Type B pancreatic cell (in vitro differentiated cells): ENCODE measurements around the gene NEGR1. TPM values are rescaled to one million over a fixed set of nuclear protein-coding genes. Genes with fewer than 3 reads are reported as not detected.
A peak's percentile ranks its signal among the peaks of the same experiment; 100 is the strongest.

ENCODE experiments used
- DNase-seq: peaks from one replicate; pipeline ENCODE4 v3.0.0; 2021; ENCODE audit warnings: mixed read lengths; ENCODE audit not compliant: unreplicated experiment; ENCODE audit errors: extremely low spot score
- H3K27ac Mint-ChIP-seq: 2 replicates; pipeline ENCODE4 v1.8.0; 2021; ENCODE audit warnings: mild to moderate bottlenecking, mixed read lengths
- H3K27me3 Mint-ChIP-seq: 2 replicates; pipeline ENCODE4 v1.8.0; 2021; ENCODE audit warnings: mixed read lengths
- H3K36me3 Mint-ChIP-seq: 2 replicates; pipeline ENCODE4 v1.8.0; 2021; ENCODE audit warnings: mixed read lengths
- H3K4me1 Mint-ChIP-seq: one replicate; pipeline ENCODE4 v1.8.0; 2021; ENCODE audit warnings: mixed read lengths; ENCODE audit not compliant: unreplicated experiment
- H3K4me3 Mint-ChIP-seq: 2 replicates; pipeline ENCODE4 v1.8.0; 2021; ENCODE audit warnings: mild to moderate bottlenecking, mixed read lengths
- H3K9me3 Mint-ChIP-seq: 2 replicates; pipeline ENCODE4 v1.8.0; 2021; ENCODE audit warnings: mixed read lengths
- total RNA-seq: library from RNA; stranded (reverse); gene quantifications from 2 replicates; pipeline ENCODE4 v1.2.1, GENCODE V29; 2021; ENCODE audit warnings: low replicate concordance
- TF ChIP-seq, protein P1 (sequence below): fragments of 200-600 bp; sonication (generic); conservative IDR thresholded peaks from 2 replicates; pipeline ENCODE4 v1.5.0; 2021; ENCODE audit warnings: antibody characterized with exemption, mild to moderate bottlenecking

NEGR1 gene
- total RNA-seq, 1 donor from 2014 or later, result 22.5 TPM

DNA sequence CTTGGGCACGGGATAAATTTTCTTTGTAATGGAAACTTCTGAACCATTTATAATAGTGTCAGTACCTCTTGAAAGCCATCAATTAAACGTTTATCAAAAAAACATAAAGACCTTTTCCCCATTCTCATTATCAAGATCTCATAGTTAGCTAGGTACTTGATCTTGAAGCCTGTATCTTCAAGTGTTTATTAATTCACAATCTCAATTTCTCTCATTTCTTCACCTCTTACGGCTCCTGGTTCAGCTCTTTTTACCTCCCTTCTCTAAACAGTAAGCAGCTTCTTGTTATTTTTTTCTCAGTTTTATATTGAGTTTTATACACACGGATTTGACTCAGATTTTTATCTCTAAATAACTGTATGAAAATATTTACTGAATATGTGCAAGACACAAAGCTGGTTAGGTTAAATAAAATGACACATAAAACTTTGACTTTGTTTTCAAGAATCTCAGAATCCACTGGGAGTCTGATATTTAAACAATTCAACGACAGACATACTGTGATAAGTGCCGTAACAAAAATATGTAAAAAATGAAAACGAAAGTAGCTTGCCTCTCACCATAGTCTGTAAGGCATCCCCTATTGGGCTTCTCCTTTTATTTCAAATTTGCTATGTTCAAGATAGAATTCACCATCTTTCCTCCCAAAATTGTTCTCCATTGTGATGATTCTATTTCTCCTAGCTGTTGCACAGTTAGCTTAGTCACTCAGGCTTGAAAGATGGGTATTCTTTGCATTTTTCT is 789.9 kb downstream of the NEGR1 start:
- H3K4me3 Mint-ChIP-seq, result no peak overlapping the region

DNA sequence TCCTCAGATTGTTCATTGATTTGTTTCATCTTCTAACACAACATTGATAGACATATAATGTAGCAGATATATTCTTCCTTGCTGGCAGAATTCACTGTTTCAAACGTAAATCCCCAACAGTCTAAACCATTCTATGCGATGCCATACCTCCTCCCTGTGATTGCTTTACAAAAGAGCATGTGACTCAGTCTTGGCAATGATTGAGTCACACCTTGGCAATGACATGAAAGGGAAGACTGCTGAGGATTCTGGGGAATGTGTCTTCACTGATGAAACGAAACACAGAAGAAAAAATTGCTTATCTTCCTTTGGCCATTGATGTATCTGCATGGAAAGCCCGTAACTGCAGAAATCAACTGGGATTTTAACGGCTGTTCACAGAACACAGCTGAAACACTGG is 791.9 kb downstream of the NEGR1 start:
- TF ChIP-seq, protein P1, sequence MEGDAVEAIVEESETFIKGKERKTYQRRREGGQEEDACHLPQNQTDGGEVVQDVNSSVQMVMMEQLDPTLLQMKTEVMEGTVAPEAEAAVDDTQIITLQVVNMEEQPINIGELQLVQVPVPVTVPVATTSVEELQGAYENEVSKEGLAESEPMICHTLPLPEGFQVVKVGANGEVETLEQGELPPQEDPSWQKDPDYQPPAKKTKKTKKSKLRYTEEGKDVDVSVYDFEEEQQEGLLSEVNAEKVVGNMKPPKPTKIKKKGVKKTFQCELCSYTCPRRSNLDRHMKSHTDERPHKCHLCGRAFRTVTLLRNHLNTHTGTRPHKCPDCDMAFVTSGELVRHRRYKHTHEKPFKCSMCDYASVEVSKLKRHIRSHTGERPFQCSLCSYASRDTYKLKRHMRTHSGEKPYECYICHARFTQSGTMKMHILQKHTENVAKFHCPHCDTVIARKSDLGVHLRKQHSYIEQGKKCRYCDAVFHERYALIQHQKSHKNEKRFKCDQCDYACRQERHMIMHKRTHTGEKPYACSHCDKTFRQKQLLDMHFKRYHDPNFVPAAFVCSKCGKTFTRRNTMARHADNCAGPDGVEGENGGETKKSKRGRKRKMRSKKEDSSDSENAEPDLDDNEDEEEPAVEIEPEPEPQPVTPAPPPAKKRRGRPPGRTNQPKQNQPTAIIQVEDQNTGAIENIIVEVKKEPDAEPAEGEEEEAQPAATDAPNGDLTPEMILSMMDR, result no peak
- H3K9me3 Mint-ChIP-seq, result no peaks in the 10 kb centered on the region

More for the DNA sequence above, 789.9 kb downstream of the NEGR1 start:
- H3K9me3 Mint-ChIP-seq, result no peaks in the 10 kb centered on the region
- peaks cover 7% of the 10 kb centered on the region for H3K4me1 Mint-ChIP-seq
- H3K27me3 Mint-ChIP-seq, result no peaks in the 10 kb centered on the region
- TF ChIP-seq, protein P1, result no peak
- no peak overlapping the region for H3K27ac Mint-ChIP-seq
- H3K36me3 Mint-ChIP-seq, result no peaks in the 10 kb centered on the region
- DNase-seq, result no peak

DNA sequence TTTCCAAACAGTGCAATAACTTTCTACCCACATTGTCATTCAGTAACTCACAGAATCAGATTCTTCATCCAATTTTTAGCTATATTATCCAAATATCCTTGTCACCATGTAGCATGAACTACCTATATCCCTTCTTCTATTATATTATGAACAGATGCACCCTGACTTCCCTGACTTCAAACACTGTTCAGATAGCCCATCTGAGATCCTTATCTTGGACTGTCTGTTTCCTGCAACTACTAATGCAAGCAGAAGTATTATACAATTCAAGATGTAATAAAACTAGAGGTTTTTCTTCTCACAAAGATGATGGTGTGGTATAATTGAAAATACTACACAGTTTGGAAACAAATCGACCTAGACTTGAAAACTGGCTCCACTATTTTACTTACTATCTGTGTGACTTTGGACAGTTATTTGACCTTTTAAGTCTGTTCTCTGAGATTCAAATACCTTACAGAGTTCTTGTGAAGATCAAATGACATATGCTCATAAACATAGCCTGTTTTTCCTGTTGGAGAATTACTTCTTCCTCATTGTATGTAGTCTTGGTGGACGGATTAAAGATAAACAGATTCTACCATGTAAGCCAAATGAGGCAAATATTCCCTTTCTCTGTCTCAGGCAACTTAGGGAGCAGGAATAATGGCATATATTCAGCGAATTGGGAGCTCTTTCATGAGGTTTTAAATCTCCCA is 793.6 kb downstream of the NEGR1 start:
- H3K4me1 Mint-ChIP-seq, result peaks cover 7% of the 10 kb centered on the region
- H3K27me3 Mint-ChIP-seq, result no peaks in the 10 kb centered on the region
- H3K4me3 Mint-ChIP-seq, result no peak overlapping the region
- TF ChIP-seq, protein P1, result no peak
- no peaks in the 10 kb centered on the region for H3K36me3 Mint-ChIP-seq
- DNase-seq, result no peak
- no peaks in the 10 kb centered on the region for H3K9me3 Mint-ChIP-seq
- H3K27ac Mint-ChIP-seq, result peak overlapping the region; percentile 24

More for the DNA sequence above, 791.9 kb downstream of the NEGR1 start:
- no peak overlapping the region for H3K27ac Mint-ChIP-seq
- no peaks in the 10 kb centered on the region for H3K36me3 Mint-ChIP-seq
- no peaks in the 10 kb centered on the region for H3K27me3 Mint-ChIP-seq
- no peak overlapping the region for H3K4me3 Mint-ChIP-seq
- no peak for DNase-seq
- peaks cover 7% of the 10 kb centered on the region for H3K4me1 Mint-ChIP-seq

DNA sequence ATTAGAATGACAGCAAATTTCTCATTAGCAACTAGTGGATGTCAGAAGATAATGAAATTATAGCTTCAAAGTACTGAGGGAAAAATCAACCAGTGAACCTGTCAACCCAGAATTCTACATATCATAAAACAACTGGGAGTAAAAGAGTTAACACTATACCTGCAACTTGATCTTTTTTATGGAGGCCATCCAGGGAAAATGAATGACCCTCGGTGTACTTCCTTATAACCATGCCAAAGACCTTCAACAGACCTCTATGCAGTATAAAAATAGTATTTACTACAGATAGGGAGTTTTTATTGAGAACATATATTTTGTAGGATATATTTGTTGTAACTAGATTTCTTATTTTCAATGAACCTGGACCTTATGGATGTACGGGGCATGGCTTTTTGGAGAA is 809.0 kb downstream of the NEGR1 start:
- Mint-ChIP-seq H3K4me1 (no peaks in the 10 kb centered on the region), H3K9me3 (peaks cover 5% of the 10 kb centered on the region), H3K27me3 (no peaks in the 10 kb centered on the region), H3K27ac (no peak overlapping the region), H3K4me3 (no peak overlapping the region), H3K36me3 (no peaks in the 10 kb centered on the region)
- DNase-seq, result no peak
- TF ChIP-seq, protein P1, result no peak

DNA sequence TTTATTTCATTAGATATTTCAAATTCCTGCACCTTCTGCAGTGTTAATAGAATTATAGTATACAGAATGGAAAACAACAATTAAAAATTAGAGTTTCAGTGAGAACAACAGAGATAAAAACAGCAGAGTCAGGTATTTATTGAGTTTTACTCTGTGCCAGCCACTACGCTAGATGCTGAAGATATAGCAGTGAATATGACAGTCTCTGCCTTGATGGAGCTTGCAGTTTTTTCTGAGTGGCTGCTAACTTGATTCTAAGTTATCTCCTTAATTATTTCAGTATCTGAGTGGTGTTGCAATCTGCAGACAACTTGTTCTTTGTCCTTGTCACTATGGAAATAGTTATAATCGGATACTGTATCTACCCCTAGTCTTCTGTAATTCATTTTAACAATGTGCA is 817.2 kb downstream of the NEGR1 start:
- H3K27me3 Mint-ChIP-seq, result no peaks in the 10 kb centered on the region
- H3K27ac Mint-ChIP-seq, result no peak overlapping the region
- no peaks in the 10 kb centered on the region for H3K9me3 Mint-ChIP-seq
- H3K36me3 Mint-ChIP-seq, result no peaks in the 10 kb centered on the region
- H3K4me3 Mint-ChIP-seq, result no peak overlapping the region
- DNase-seq, result no peak
- no peaks in the 10 kb centered on the region for H3K4me1 Mint-ChIP-seq
- TF ChIP-seq, protein P1, result no peak
